ENCODE results near the gene ATP8A1.
"Not testable (repeated sequence)": the region's sequence is repeated elsewhere in the genome, so short reads cannot be mapped to it uniquely, and the experiment has no call there.

Gene ATP8A1

GRCh38 chr4:42510225-42510624, 146.7 kb downstream of the ATP8A1 start:
- no peak for DNase-seq (ENCODE audit: low read depth, low spot score)

GRCh38 chr4:42501624-42502401, 155.1 kb downstream of the ATP8A1 start:
- peak; percentile 48 for DNase-seq (ENCODE audit: low read depth, low spot score)

GRCh38 chr4:42498040-42498439, 158.9 kb downstream of the ATP8A1 start:
- no peak for DNase-seq (ENCODE audit: low read depth, low spot score)

DNA sequence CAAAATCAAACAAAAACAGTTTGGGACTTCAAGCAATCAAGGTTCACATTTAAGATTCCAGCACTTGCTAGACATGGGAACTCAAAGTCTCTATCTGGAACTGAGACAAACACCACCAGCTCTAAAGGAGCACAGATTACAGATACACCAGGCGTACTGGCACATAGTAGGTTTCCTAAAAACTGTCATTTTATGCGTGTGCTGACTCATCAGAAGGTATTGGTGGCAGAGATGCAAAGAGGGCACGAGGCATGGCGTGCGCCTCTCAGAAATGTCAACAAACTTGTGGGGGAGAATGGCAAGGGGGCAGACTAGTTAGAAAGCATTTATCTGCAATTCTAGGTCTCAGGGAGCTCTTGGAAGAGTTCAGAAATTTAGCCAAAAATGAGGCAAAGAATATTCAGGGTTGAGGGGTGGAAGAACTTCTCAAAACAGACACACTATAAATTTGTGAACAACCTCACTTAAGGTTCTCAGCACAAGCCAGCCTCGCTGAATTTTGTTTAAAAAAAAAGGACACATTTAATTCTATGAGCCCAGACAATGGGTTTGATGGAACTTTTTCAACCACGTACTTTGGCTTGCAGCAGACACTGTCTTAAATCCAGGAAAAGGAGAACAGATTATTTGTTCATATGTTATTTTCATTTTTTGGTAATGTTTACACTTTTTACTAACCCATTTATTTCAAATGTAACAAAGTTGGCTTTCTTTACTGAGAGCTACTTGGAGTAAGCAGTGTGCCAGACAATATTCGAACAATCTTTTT, 159.6 kb downstream of the ATP8A1 start:
- DNase-seq (ENCODE audit: low read depth, low spot score) = no peak

GRCh38 chr4:42492962-42493361, 163.9 kb downstream of the ATP8A1 start:
- no peak for DNase-seq (ENCODE audit: low read depth, low spot score)

- no peak for DNase-seq (ENCODE audit: low read depth, low spot score)
Observed at GRCh38 chr4:42490015-42490414, 166.9 kb downstream of the ATP8A1 start.

GRCh38 chr4:42489095-42489494, 167.8 kb downstream of the ATP8A1 start:
- no peak for DNase-seq (ENCODE audit: low read depth, low spot score)

DNA sequence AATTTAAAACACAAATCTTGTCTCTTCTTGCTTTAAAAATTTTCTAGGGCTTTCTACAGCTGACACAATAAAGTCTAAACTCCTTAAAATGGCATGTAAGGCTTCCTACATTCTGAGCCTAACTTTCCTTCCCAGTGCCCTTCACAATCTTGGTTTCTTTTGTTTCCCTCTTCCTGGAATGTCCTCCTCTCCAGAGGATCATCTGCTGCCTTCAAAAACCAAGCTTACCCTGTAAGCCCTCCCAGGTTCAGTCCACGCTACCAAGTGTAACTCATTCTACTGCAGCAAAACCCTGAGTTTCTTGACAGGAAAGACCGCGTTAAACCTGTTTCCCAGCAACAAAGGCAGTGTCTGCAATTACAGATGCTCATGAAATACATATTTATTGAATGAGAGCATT, 168.4 kb downstream of the ATP8A1 start:
- no peak for DNase-seq (ENCODE audit: low read depth, low spot score)

- no peak for DNase-seq (ENCODE audit: low read depth, low spot score)
Observed at GRCh38 chr4:42488114-42488513, 168.8 kb downstream of the ATP8A1 start.

DNA sequence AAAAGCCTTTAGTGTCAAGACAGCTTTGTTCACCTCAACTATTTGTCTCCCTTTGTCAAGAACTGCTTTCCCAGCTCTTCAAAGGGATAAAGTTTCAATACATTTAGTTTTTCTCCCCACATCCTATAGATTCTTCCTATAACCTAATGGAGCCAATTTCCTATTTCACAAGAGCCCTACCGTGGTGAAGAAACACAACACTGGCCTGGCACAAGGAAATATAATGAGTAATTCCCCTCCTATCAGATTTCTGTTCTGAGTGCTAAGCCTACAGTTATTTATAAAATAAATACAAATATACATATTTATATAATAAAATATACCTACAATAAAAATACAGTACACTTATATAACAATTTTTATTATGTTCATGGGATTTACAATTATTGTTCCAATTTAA, 169.7 kb downstream of the ATP8A1 start:
- no peak for DNase-seq (ENCODE audit: low read depth, low spot score)

DNA sequence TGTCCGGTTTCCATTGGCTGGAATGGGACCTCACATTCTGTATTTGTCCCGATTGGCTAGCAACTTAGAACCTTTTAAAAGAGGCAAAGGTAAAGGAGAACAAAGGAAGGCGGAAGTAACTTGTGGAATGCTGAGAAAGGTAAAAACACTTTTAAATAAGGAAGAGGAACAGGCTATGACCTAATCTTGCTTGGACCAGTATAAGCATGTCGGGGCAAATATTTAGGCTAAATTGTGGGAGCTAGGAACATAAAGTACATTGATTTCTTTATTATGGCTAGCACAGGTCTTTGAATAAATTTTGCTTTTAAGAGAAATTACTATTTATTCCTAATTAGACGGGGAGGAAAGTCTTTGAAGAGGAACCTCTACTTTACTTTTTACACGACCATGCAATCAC, 170.7 kb downstream of the ATP8A1 start:
- not testable (repeated sequence) for DNase-seq (ENCODE audit: low read depth, low spot score)

GRCh38 chr4:42484630-42485029, 172.3 kb downstream of the ATP8A1 start:
- DNase-seq (ENCODE audit: low read depth, low spot score) = no peak

DNA sequence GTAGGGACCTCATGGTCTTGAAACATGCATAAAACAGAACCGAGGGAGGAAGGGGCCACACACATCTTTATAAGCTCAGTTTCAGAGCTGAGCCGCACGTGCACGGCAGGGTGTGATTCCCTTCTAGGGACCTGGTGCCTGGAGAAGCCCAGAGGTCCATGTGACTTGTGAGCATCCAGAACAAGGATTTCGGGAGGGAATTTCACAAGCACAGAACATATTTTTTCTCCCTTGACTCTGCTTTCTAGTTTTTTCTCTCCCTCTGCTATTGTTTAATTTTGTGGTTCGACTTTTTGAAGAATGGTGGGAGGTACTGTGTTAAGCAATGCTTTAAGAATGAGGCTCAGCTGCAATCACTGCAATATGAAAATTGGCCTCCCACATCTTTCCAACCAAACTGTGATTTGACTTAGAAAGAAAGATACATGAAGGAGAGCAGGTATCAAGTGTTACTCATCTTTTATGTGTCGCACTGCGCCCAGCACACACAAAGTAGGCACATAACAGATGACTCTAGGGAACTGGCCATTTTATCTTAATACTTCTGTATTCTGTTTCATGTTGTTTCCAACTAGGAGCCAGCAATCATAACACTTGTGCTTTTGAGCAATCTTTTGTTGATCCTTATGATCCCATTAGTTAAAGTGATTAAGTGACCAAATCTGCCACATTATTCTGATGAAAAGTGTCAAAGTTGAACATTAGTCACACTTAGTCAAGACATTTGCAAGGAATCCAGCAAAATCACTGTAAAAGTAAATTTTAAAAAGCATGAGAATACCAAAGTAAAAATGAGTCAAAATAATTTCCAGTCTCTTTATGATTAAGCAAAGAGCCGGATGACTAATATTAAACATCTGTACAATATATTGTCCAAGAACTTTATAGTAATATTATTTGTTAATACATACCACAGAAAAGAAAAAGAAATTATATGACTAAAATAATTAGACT, 173.2 kb downstream of the ATP8A1 start:
- no peak for DNase-seq (ENCODE audit: low read depth, low spot score)

DNA sequence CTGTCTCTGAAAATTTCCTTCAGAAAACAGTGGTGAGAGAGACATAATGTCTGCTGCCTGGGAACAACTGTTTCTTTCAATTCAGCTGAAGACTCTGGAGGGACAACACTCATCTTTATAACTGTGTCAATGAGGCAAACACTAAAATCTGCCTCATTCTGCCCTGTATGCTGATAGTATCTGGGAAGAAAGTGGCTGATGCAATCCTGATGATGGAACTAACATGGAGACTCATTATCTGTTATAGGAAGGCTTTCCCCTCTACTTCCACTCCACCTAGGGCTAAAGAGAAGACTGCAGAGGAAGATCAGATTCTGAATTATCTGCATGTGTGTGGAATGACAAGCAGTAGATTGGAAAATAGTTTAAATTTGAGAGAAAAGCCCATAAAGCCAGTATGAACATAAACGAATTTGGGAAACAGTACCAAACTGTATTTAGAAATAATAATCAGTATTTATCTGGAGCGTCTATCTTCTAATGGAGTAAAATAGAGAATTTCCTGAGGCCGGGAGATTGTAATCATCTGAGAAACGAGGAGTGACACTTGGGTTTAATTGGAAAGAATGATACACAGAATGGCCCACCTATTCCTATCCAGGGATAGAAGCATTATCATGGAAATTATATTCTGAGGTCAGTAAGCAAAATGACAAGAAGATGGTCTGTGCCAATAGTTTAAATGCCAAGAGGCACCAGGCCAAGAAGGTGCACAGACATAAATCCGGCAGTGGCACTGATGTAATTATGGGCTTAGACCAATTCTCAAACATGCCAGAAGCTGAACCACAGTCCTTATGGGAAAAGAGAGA, 174.2 kb downstream of the ATP8A1 start:
- DNase-seq (ENCODE audit: low read depth, low spot score) = no peak

GRCh38 chr4:42480717-42481116, 176.2 kb downstream of the ATP8A1 start:
- DNase-seq (ENCODE audit: low read depth, low spot score) = no peak

GRCh38 chr4:42480281-42480680, 176.6 kb downstream of the ATP8A1 start:
- no peak for DNase-seq (ENCODE audit: low read depth, low spot score)

DNA sequence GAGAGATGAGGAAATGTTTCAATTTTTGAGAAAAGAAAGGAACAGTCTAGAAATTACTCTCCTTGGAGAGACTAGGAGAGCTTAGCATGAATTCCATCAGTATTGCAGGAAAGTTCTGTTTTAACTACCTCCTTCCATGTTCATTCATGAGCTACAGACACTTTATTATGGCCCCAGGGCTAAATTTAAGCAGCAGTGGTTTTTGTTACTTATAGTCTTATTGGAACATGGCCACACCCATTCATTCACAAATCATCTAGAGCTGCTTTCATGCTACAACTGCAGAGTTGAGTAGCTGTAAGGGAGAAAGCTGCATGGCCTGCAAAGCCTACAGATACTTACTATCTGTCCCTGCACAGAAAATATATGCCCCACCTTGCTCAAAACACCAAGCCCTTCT, 178.0 kb downstream of the ATP8A1 start:
- DNase-seq (ENCODE audit: low read depth, low spot score) = no peak

DNA sequence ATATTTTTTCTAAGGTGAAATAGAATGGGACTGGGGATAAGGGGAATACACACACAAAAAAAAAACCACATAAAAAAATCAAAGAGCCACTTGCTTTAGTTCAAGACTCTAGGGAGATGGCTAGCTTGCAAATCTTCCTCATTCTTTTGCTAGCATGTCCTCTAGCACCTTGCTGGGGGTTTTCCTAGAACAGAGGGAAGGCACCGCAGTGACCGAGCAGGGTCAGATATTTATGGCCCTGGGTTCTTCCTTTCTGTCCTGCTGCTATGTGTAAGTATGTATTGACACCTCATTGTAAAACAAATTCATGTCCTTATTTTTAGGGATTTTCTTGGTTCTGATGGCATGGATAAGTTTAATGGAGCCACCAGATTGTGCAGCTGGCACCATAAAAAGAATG, 178.4 kb downstream of the ATP8A1 start:
- DNase-seq (ENCODE audit: low read depth, low spot score) = no peak

GRCh38 chr4:42474406-42474805, 182.5 kb downstream of the ATP8A1 start:
- no peak for DNase-seq (ENCODE audit: low read depth, low spot score)

DNA sequence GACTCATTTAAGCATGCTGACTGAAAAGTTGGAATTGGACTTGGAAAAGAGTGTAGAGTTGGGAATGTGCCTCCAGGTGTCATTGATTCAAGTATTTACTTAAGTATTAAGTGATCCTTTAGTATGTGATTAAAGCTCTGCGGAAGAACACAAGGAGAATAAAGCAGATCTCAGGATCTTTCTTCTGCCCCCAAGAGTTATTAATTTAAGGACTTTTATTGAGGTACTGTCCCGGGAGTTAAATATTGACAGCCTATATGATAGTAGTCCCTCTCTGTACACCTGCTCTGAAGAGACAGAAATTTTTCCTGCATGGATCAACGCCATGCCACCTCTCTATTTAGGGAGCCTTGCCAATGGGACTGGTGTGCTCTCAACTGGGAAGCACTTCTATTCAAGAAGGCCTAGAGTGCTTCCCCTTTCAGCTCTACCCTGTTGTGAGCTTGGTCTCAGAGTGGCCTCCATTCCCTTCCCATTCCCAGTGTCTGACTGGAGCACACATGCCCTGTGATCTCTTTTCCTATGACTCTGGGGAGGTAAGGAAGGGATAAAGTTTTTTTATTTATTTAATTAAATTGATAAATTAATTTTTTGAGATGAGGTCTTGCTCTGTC, 183.7 kb downstream of the ATP8A1 start:
- no peak for DNase-seq (ENCODE audit: low read depth, low spot score)

DNA sequence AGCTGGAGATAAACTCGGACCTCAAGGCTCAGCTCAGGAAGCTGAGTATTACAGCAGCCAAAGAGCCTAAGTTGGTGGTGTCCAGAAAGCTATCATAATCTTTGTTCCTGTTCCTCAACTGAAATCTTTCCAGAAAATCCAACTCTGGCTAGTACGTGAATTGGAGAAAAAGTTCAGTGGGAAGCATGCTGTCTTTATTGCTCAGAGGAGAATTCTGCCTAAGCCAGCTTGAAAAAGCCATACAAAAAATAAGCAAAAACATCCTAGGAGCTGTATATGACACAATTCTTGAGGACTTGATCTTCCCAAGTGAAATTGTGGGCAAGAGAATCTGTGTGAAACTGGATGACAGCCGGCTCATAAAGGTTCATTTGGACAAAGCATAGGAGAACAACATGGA, 185.0 kb downstream of the ATP8A1 start:
- DNase-seq (ENCODE audit: low read depth, low spot score) = no peak
